UCSD-AML1 (cell line): ENCODE results near the gene ADAMTSL4.
"Not testable (repeated sequence)": the region's sequence is repeated elsewhere in the genome, so short reads cannot be mapped to it uniquely, and the experiment has no call there.

ENCODE experiments used
- DNase-seq: peaks from one replicate; lab custom pipeline; 2025; ENCODE audit not compliant: unreplicated experiment; lab: John Stamatoyannopoulos, UW

The ADAMTSL4 gene

GRCh38 chr1:150581437-150581836, 32.2 kb downstream of the ADAMTSL4 start:
- DNase-seq: not testable (repeated sequence)

- DNase-seq: not testable (repeated sequence)
These were observed 32.8 kb downstream of the ADAMTSL4 start for GRCh38 chr1:150581962-150582361.

GRCh38 chr1:150582371-150582770, 33.2 kb downstream of the ADAMTSL4 start:
- no peak for DNase-seq

GRCh38 chr1:150596095-150596892, 47.1 kb downstream of the ADAMTSL4 start:
- no peak for DNase-seq

GRCh38 chr1:150596976-150597375, 47.8 kb downstream of the ADAMTSL4 start:
- DNase-seq: no peak

GRCh38 chr1:150598346-150598745, 49.1 kb downstream of the ADAMTSL4 start:
- not testable (repeated sequence) for DNase-seq

- DNase-seq: no peak
These were observed 52.3 kb downstream of the ADAMTSL4 start for GRCh38 chr1:150601540-150601939.

- DNase-seq: not testable (repeated sequence)
These were observed 53.2 kb downstream of the ADAMTSL4 start for GRCh38 chr1:150602372-150602771.

- DNase-seq: no peak
These were observed 54.5 kb downstream of the ADAMTSL4 start for GRCh38 chr1:150603711-150604110.

- no peak for DNase-seq
These were observed 55.0 kb downstream of the ADAMTSL4 start for GRCh38 chr1:150604226-150604588.

- DNase-seq: not testable (repeated sequence)
These were observed 56.2 kb downstream of the ADAMTSL4 start for GRCh38 chr1:150605451-150605731.

- no peak for DNase-seq
These were observed 57.4 kb downstream of the ADAMTSL4 start for GRCh38 chr1:150606463-150607142.

- no peak for DNase-seq
These were observed 60.5 kb downstream of the ADAMTSL4 start for GRCh38 chr1:150609732-150610131.
